Epidermal melanocyte (primary cell): ENCODE measurements around the gene TMED6.
A peak's percentile ranks its signal among the peaks of the same experiment; 100 is the strongest.
"Not testable (repeated sequence)": the region's sequence is repeated elsewhere in the genome, so short reads cannot be mapped to it uniquely, and the experiment has no call there.

Experiments used
- DNase-seq: peaks from one replicate; pipeline ENCODE4 v3.0.0; 2011; ENCODE audit warnings: low spot score; ENCODE audit not compliant: insufficient read length

The TMED6 gene

GRCh38 chr16:69360070-69360469 lies 8.5 kb upstream of the TMED6 start:
- not testable (repeated sequence) for DNase-seq

- no peak for DNase-seq
These were observed 951 bp downstream of the TMED6 start for GRCh38 chr16:69350536-69351133.

- no peak for DNase-seq
These were observed 2.0 kb downstream of the TMED6 start for GRCh38 chr16:69349536-69349935.

- DNase-seq: no peak
These were observed 3.4 kb downstream of the TMED6 start for GRCh38 chr16:69348222-69348621.

- DNase-seq: no peak
These were observed 4.9 kb downstream of the TMED6 start for GRCh38 chr16:69346683-69347082.

- DNase-seq: no peak
These were observed 5.7 kb downstream of the TMED6 start for GRCh38 chr16:69345923-69346322.

- no peak for DNase-seq
These were observed 7.4 kb downstream of the TMED6 start for GRCh38 chr16:69344171-69344570.

- DNase-seq: no peak
These were observed 11.4 kb downstream of the TMED6 start for GRCh38 chr16:69340095-69340644.

- peak; percentile 91 for DNase-seq
These were observed 12.1 kb downstream of the TMED6 start, which contains the start of the genes COG8 and NIP7 for GRCh38 chr16:69339289-69340094. Gene COG8, minus strand, starts transcription at chr16:69339564. Its CDS starts 12 bp downstream, at chr16:69339552. Gene NIP7, plus strand, starts transcription at chr16:69339772. Its CDS starts 58 bp downstream, at chr16:69339830.

GRCh38 chr16:69338557-69339288 lies 12.9 kb downstream of the TMED6 start:
- no peak for DNase-seq

GRCh38 chr16:69334696-69335095 lies 16.9 kb downstream of the TMED6 start:
- no peak for DNase-seq

- peak; percentile 89 for DNase-seq
These were observed 21.1 kb downstream of the TMED6 start, which contains the start of gene PDF for GRCh38 chr16:69330286-69331109. Gene PDF, minus strand, starts transcription at chr16:69330588. Its CDS starts 18 bp downstream, at chr16:69330570.

GRCh38 chr16:69329369-69330285 lies 22.0 kb downstream of the TMED6 start:
- no peak for DNase-seq

- DNase-seq: no peak
These were observed 22.7 kb downstream of the TMED6 start for GRCh38 chr16:69328854-69329316.

- no peak for DNase-seq
These were observed 23.8 kb downstream of the TMED6 start for GRCh38 chr16:69327585-69328310.

- DNase-seq: no peak
These were observed 25.3 kb downstream of the TMED6 start for GRCh38 chr16:69326172-69326873.

GRCh38 chr16:69325784-69326171 lies 25.8 kb downstream of the TMED6 start:
- no peak for DNase-seq

- DNase-seq: no peak
These were observed 26.9 kb downstream of the TMED6 start for GRCh38 chr16:69324585-69325253.
